Stomach (tissue), 4 donors: Measurements from ENCODE around the gene AMER1.

ENCODE experiments used
- EP300 ChIP-seq: sonication (generic); formaldehyde crosslinking; IDR thresholded peaks from one replicate; pipeline ENCODE4 v1.6.1; 2017; ENCODE audit warnings: antibody characterized with exemption
- POLR2A ChIP-seq, 4 donors: fragments of 450-650 bp; IDR thresholded peaks; one replicate each; pipeline ENCODE4 v1.6.1; 2016; ENCODE audit warnings: antibody characterized with exemption in 4 of 4, control low read depth in 2 of 4, mild to moderate bottlenecking in 1 of 4, moderate library complexity in 1 of 4
- POLR2AphosphoS5 ChIP-seq, 3 donors: sonication (generic); formaldehyde crosslinking; IDR thresholded peaks; one replicate each; pipeline ENCODE4 v1.6.1; 2016; ENCODE audit warnings: antibody characterized with exemption in 3 of 3
- TF ChIP-seq, protein P1 (sequence below), 7 experiments: fragments of 450-650 bp in 4 of 7; fragments of 200-600 bp in 3 of 7; sonication (generic) in 3 of 7; IDR thresholded peaks; one replicate each; pipeline ENCODE4 v1.5.1; 2016 to 2019; ENCODE audit warnings: antibody characterized with exemption in 7 of 7, control low read depth in 2 of 7, mild to moderate bottlenecking in 1 of 7

DNA sequence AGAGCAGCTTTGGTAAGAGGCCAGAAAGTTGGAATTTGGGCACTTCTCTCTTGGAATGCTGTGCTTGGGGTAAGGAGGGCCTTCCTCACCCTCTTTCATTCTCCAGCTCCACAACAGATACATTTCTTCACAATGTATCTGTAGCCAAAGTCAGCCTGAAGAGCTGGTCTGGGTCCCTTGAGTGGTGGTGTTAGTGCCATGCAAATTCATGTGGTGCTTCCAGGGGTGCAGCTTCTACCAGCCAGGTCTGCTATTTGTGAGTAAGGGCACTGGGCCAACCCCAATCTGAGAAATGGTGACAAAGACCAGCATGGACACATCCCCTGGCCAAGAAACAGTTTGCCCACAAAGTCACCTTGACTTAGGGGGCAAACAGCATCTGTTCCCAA, 17.8 kb downstream of the AMER1 start:
- no peak for TF ChIP-seq POLR2A (IDR thresholded peaks at IDR 0.05)
- no peak for TF ChIP-seq POLR2AphosphoS5 (IDR thresholded peaks at IDR 0.05)
- TF ChIP-seq EP300, result no peak
- TF ChIP-seq, protein P1, sequence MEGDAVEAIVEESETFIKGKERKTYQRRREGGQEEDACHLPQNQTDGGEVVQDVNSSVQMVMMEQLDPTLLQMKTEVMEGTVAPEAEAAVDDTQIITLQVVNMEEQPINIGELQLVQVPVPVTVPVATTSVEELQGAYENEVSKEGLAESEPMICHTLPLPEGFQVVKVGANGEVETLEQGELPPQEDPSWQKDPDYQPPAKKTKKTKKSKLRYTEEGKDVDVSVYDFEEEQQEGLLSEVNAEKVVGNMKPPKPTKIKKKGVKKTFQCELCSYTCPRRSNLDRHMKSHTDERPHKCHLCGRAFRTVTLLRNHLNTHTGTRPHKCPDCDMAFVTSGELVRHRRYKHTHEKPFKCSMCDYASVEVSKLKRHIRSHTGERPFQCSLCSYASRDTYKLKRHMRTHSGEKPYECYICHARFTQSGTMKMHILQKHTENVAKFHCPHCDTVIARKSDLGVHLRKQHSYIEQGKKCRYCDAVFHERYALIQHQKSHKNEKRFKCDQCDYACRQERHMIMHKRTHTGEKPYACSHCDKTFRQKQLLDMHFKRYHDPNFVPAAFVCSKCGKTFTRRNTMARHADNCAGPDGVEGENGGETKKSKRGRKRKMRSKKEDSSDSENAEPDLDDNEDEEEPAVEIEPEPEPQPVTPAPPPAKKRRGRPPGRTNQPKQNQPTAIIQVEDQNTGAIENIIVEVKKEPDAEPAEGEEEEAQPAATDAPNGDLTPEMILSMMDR (IDR thresholded peaks at IDR 0.05), result no peak
